ENCODE measurements around the gene EFL1.
A peak's percentile ranks its signal among the peaks of the same experiment; 100 is the strongest.

EFL1 gene

DNA sequence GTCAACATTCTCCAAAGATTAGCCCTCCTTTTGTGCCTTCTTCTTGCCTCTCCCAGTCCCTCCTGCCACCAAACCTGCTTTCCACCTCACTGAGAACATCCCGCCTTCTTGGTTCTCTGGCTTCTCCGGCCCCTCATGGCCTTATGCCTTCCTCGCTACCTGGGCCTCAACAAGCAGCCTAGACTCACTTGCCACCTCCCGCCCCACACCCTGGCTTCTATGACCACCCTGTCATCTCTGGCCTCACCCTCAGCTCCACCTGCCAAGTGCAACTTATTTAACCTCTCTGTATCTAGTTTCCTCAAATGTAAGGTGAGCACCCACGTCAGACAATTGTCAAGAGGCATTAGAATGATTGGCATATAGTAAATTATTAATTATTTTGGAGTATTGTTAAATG is 147.9 kb downstream of the EFL1 start:
- TF ChIP-seq, protein P1, sequence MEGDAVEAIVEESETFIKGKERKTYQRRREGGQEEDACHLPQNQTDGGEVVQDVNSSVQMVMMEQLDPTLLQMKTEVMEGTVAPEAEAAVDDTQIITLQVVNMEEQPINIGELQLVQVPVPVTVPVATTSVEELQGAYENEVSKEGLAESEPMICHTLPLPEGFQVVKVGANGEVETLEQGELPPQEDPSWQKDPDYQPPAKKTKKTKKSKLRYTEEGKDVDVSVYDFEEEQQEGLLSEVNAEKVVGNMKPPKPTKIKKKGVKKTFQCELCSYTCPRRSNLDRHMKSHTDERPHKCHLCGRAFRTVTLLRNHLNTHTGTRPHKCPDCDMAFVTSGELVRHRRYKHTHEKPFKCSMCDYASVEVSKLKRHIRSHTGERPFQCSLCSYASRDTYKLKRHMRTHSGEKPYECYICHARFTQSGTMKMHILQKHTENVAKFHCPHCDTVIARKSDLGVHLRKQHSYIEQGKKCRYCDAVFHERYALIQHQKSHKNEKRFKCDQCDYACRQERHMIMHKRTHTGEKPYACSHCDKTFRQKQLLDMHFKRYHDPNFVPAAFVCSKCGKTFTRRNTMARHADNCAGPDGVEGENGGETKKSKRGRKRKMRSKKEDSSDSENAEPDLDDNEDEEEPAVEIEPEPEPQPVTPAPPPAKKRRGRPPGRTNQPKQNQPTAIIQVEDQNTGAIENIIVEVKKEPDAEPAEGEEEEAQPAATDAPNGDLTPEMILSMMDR (IDR thresholded peaks at IDR 0.05) = no peak

DNA sequence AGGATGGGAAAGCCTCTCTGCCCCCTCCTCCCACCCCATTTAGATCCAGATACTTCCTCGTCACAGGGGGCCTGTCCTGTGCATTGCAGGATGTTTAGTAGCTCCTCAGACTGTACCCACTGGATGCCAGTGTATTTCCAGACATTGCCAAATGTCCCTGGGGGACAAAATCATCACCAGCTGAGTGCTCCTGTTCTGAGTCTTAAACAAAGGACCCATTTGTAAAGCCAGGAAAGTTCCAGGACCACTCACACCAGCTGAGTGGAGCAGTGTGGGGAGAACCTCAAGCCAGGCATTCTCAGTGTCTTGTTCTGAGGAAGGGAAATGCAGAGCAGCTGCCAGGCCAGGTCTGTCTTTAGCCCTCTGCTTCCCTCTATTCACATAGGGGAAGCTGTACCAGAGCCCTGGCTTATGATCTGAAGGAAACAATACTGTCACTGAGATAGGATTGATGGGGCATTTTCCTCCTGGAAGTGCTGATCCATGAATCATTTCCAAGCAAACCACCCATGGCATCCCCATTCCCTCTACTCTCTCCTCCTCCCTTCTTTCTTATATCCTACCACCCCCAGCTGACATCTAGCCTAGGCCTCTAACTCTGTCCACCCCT is 149.3 kb downstream of the EFL1 start:
- TF ChIP-seq, protein P1 (IDR thresholded peaks at IDR 0.05) = no peak

DNA sequence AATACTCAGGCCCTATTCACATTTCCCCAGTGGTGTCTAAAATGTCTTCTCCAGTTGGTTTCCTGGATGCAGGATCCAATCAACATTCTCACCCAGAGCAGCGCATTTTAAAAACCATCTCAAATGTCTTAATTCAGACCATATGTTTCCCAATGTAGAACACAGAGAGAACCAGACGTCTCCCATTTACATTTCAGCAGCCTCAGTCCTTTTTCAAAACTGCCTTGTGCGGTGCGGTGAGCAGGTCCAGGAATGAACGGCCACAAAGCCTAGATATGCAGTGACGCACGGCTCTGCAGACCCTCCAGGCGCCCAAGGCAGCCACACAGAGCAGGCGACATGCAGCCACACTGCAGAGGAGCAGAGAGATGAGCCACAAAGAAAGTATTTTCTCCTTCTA is 150.6 kb downstream of the EFL1 start:
- TF ChIP-seq, protein P1 (IDR thresholded peaks at IDR 0.05) = no peak

DNA sequence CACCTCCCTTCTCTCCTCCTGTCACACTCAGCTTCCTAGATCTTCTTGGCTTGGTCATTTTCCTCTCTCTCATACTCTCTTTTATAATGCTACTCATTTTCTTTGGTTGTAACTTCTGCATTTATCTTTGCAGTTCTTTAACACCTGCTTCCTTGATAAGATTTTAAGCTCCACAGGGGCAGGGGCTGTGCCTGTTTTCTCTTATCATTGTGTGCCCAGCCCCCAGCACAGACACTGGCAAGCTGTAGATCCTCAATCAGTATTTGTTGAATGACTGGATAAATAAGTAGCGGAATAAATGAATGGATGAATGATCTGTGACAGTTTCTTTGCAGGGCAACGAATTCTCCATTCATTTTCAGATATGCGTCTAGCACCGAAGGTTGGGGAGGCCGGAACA is 152.4 kb downstream of the EFL1 start:
- TF ChIP-seq, protein P1 (IDR thresholded peaks at IDR 0.05) = no peak

DNA sequence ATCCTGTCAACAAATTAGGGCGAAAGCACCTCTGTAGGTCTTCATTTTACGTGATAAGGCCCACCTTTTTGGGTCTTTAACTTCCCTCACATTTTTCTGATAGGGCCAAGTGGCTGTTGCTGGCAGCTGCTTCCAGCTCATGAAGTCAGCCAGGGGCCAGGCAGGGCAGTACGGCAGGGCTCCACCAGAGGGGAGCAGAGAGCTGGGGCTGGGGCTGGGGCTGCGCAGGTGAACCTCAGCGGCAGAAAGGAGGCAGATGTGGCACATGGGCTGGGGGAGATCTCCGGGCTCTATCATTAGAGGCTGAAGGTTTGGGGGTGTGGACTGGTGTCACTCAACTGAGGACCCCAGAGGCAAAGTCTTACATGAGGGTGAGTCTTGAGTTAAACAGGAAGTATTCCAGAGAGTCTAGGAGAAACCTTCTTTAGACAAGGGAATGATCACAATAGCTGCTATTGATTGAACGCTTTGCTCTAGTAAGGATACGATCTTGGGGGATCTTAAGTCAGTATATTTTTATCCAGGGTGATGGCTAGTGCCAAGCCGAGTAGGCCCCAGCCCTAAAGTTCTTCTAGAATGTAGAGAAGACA is 153.9 kb downstream of the EFL1 start:
- TF ChIP-seq, protein P1 (IDR thresholded peaks at IDR 0.05) = peak; percentile 94

DNA sequence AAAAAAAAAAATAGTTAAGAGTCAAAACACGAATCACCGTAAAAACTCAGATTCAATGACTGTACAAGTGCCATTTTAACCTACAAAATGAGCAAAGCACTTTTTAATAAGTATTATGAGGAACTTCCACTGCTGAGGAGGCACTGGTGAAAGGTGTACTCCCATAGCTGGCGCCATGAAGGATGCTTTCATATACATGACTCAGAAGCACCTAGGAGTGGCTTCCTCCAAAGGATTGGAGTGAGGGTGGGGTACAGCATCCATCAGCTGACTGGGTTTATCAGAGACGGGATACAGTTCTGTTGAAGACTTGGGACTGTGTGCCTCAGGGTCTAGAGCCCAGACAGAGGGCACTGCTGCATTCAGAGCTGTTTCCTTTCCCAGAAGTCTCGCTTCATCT is 155.9 kb downstream of the EFL1 start:
- TF ChIP-seq, protein P1 (IDR thresholded peaks at IDR 0.05) = no peak

DNA sequence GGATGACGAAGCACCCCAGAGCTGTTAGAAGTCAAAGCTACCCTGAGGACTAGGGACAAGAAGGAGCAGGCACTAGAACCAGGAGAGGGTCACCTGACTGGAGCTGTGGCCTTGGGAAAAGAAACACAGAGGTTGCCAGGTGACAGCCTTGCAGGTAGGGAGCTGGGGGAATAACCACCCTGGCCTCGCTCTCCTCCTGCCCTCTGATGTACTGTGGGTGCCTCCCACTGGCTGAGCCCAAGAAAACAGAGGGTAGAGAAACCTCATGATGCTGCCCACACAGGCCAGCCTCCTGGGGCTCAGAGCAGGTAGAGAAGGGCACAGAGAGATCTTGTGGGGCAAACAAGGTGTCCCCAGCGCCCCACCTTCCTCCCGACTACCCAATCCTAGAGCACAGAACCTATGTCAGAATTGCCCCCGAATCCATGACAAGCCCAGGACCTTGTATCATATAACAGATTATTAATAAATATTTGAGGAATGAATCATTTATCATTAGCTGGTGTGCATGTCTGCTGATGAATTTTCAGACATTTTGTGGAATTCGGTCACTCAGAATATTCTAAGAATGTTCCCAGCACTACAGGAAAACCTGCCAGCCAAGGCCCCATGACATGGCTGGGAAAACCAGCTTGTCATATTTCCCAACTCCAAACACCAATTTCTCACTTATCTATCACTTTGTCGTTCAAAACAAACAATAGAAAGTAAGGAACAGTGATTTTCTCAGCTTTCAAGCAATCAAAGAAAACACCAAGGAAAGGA is 156.9 kb downstream of the EFL1 start:
- TF ChIP-seq, protein P1 (IDR thresholded peaks at IDR 0.05) = no peak

All from LNCAP (cell line).